Urothelium cell line (cell line): ENCODE data around the gene TMEM178B.
"Not testable (repeated sequence)": the region's sequence is repeated elsewhere in the genome, so short reads cannot be mapped to it uniquely, and the experiment has no call there.

ENCODE experiments used
- DNase-seq: peaks from one replicate; pipeline ENCODE4 v3.0.0; 2011; ENCODE audit warnings: low spot score, mixed read lengths
- FAIRE-seq: peaks from 2 replicates; lab custom pipeline; 2011; peaks lifted over from hg19 to GRCh38; lab: Jason Lieb, UNC

TMEM178B gene

DNA sequence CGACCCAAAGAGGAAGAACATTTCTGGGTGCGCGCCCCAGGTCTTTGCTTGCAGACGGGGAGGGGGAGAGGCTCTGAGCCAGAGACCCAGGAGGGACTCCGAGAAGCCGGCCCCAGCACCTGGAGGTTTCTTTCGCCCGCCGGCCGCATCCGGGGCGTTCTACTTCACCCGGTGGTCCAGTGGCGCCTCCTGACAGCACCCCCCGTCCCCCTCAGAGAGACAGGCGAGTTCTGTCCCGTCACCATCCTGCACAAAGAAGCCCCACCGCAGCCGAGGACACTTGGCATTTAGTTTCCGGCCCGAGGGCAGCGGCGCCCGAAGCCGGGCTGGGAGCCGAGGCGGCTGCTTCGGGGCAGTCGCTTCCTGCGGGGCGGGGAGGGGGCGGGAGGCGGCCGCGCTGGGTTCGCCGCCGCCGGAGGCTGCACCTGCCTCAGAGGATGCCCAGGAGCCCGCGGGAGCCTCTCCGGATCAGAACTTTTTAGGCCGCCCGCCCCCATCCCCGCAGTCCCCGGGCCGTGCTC is at the start of gene TMEM178B:
TMEM178B (plus strand) TSS at position 424 of the 521 bp plus-strand sequence.
- FAIRE-seq (no peak), DNase-seq (no peak)

DNA sequence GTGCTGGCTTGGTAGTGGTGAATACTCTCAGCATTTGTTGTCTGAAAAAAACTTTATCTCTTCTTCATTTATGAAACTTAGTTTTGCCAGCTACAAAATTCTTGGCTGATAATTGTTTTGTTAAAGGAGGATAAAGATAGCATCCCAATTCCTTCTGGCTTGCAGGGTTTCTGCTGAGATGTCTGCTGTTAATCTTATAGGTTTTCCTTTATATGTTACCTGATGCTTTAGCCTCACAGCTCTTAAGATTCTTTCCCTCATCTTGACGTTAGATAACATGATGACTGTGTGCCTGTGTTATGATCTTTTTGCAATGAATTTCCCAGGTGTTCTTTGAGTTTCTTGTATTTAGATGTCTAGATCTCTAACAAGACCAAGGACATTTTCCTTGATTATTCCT is 49.2 kb upstream of the TMEM178B start:
- FAIRE-seq (no peak), DNase-seq (no peak)

DNA sequence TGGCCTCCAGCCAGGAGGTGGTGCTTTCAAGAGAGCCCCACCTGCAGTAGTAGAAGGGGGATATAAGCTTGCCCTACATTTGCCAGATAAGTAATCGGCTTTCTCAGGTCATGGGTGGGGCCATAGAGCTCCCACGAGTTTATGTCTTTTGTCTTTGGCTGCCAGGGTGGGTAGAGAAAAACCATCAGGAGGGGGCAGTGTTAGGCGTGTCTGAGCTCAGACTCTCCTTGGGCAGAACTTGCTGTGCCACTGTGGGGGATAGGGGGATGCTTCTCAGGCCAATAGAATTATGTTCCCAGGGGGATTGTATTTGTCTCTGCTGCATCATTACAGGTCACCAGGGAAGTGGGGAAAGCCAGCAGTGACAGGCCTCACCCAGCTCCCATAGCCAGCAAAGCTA is 46.8 kb upstream of the TMEM178B start:
- no peak for FAIRE-seq
- no peak for DNase-seq

DNA sequence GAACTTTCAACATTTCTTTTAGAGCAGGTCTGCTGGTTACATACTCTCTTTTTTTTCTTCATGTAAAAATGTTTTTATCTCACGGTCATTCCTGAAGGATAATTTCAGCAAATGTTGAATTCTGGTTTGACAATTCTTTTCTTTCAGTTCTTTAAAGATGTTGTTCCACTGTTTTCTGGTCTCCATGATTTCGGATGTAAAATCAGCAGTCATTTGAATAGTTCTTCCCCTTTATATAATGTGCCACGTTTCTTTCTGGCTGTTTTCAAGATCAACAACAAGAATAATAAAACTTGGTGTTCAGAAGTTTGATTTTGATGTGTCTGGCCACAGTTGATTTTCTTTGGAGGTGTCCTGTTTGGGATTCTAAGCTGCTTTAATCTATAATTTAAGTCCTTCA is 45.1 kb upstream of the TMEM178B start:
- DNase-seq (no peak), FAIRE-seq (no peak)

DNA sequence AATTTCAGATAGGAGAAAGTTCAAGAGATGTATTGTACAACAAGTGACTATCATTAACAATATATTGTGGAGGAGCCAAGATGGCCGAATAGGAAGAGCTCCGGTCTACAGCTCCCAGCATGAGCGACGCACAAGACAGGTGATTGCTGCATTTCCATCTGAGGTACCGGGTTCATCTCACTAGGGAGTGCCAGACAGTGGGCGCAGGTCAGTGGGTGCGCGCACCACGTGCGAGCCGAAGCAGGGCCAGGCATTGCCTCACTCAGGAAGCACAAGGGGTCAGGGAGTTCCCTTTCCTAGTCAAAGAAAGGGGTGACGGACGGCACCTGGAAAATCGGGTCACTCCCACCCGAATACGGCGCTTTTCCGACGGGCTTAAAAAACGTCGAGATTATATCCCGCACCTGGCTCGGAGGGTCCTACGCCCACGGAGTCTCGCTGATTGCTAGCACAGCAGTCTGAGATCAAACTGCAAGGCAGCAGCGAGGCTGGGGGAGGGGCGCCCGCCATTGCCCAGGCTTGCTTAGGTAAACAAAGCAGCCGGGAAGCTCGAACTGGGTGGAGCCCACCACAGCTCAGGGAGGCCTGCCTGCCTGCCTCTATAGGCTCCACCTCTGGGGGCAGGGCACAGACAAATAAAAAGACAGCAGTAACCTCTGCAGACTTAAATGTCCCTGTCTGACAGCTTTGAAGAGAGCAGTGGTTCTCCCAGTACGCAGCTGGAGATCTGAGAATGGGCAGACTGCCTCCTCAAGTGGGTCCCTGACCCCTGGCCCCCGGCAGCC is 41.1 kb upstream of the TMEM178B start:
- FAIRE-seq, DNase-seq: not testable (repeated sequence)

DNA sequence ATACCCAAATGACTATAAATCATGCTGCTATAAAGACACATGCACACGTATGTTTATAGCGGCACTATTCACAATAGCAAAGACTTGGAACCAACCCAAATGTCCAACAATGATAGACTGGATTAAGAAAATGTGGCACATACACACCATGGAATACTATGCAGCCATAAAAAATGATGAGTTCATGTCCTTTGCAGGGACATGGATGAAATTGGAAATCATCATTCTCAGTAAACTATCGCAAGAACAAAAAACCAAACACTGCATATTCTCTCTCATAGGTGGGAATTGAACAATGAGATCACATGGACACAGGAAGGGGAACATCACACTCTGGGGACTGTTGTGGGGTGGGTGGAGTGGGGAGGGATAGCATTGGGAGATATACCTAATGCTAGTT is 35.8 kb upstream of the TMEM178B start:
- not testable (repeated sequence) for DNase-seq, FAIRE-seq

DNA sequence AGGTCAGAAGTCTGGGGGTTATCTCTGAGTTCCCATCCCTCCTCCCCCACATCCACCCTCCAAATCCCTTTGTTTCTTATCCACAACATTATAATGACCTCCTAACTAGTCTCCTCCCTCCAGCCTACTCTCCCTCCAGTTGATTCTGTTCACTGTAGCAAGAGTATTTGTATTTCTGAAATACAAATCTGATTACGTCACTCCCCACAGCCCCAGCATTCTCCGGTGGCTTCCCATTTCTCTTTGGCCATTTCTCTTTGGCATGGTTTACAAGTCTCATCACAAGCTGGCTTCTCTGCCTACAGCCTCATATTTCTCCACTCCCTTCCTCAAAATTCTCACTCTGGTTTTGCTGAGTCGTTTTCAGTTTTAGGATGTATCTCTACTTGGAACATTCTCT is 34.5 kb upstream of the TMEM178B start:
- no peak for FAIRE-seq
- DNase-seq, result no peak

DNA sequence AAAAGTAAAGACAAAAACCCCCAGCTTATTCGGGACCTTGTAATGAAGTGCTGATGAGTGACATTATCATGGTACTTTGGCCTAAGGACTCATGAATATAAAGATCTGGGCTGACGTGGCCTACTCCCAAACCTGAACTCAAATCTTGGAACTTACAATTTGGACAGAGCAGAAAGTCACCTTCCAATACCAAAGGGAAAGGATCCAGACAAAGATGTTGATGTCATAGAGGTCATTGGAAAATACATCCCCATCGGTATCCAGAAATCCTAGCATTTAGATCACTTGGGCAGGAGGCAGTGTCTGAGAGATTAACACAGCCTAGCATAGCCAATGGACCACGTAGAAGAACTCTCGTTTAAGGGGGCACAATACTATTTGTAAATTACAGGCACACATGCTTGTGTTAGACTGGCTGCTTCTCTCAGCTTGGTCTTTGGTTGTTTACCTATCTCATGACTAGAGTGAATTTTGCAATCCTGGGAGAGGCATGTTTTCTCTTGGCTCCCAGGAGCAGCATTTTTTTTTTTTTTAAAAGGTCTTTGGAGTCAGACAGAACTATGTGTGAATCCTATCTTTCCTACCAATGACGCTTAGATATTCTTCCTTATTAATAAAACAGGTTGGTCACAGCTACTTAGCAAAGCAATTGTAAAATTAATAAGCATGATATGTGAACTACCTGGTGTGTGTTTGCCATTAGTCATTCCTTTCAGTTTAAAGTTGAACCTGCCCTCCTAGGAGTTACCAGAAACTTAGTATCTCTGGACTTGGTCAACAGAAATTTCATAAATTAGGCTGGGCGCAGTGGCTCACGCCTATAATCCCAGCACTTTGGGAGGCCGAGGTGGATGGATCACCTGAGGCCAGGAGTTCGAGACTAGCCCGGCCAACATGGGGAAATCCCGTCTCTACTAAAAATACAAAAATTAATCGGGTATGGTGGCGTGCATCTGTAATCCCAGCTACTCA is 31.4 kb upstream of the TMEM178B start:
- DNase-seq, result no peak
- no peak for FAIRE-seq

DNA sequence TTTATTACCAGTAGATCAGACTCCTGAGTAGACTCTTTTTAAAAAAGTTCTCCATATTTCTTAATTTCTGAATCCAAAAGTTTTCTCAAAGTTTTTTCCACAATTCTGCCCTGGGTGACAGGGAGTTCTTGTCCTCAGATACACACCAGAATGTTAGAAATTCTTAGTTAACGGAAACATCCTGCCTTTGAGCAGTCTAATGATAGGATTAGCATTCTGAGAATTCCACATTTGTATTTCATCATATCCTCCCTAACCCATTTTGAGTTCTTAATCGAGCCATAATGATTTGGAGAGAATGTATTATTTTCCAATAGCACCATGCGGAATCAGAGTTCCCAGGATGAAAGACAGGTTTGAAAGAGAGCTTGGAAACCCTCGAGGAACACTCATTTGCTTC is 30.2 kb upstream of the TMEM178B start:
- no peak for DNase-seq
- no peak for FAIRE-seq

DNA sequence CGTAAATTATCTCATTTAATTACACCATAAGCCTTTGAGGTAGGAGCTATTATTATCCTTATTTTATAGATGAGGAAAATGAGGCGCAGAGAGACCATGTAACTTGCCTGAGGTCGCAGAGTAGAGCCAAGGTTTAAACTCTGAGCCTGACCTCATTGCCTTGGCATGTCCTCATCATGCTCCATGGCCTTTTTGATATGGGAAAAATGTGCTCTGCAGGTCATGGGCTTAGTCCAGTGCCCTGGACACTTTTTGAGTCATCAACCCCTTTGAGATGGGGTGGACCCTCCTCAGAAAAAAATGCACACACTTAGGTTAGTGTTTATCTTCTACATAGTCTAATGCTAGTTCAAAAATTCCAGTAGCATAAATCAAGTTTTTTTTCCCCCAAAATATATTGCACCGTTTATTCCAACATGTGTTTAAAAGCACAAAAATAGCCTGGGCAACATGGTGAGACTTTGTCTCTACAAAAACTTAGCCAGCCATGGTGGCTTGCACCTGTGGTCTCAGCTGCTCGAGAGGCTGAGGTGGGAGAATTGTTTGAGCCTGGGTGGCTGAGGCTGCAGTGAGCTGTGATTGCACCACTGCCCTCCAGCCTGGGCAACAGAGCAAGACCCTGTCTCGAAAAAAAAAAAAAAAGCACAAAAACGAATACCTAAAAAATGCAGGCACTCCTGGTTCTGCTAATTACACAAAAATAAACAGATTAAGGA is 28.6 kb upstream of the TMEM178B start:
- DNase-seq (no peak), FAIRE-seq (no peak)

DNA sequence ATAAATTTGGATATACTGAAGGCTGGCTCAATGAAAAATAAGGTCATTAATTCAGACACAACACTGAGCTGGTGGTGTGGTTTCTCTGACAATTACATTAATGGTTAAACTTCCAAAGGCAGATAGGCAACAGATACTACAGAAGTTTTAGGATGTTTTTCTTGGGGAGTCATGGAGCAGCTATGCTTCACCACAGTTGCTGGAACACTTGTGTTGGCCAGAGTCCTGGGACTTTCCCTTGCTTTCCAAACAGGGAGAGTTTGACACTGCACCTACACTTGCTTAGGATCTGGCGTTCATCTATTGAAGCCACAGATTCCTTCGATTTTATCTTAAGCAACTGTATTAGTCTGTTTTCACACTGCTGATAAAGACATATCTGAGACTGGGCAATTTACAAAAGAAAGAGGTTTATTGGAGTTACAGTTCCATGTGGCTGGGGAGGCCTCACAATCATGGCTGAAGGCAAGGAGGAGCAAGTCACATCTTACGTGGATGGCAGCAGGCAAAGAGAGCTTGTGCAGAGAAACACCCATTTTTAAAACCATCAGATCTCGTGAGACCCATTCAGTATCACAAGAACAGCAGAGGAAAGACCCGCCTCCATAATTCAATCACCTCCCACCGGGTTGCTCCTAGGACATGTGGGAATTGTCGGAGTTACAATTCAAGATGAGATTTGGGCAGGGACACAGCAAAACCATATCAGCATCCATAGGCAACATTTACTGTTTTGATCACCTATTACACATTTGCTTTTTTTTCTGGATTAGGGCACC is 27.8 kb upstream of the TMEM178B start:
- no peak for FAIRE-seq

DNA sequence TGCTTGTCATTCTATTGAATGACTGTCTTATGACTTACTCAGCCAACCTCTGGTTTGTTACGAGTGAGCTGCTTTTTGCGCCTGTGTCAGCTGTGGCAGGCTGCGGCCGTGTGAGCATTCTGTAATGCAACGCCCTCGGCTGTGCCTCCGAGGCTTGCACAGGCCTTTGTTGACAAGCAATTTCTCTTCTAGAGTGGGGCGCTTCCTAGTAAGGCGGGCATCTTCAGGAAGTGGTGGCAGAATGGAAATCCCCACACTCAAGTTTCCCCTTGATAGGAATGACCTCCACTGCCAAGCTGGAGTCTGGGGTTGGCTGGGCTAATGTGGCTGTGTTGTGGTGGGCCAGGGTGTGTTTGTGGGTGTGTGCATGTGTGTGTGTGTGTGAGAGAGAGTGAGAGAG is 20.2 kb upstream of the TMEM178B start:
- DNase-seq, result no peak

More for the DNA sequence above, 27.8 kb upstream of the TMEM178B start:
- no peak for DNase-seq

DNA sequence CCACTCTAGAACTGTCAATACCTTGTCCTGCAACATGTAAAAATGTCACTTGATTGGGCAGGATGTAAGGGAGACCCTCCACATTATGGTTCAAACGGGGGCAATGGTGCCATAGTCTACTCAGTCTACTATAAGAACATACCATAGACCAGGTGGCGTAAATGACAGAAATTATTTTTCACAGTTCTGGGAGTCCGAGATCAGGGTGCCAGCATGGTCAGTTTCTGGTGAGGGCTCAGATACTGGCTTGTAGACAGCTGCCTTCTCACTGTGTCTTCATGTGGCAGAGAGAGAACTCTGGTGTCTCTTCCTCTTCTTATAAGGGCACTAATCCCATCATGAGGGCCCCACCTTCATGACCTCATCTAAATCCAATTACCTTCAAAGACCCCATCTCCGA is 18.7 kb upstream of the TMEM178B start:
- DNase-seq (no peak), FAIRE-seq (no peak)

More for the DNA sequence above, 20.2 kb upstream of the TMEM178B start:
- no peak for FAIRE-seq

DNA sequence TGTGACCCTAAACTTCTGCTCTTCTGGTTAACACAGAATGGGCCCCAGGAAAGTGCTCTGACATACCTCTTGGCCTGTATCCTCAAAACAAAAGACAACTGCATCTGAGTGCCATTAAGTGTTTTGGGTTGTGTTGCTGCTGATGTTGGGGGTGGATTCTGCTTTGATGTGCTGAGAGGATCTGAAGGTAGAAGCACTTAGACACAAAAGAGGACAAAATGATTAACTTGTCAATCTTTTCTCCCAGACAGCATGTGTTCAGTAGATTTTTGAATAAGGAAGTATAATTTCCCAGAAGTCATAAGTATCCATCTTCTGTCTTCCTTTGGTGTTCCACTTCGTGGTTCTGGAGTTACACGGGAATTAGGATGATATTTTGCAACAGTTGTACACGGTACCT is 16.1 kb upstream of the TMEM178B start:
- DNase-seq (no peak), FAIRE-seq (no peak)

DNA sequence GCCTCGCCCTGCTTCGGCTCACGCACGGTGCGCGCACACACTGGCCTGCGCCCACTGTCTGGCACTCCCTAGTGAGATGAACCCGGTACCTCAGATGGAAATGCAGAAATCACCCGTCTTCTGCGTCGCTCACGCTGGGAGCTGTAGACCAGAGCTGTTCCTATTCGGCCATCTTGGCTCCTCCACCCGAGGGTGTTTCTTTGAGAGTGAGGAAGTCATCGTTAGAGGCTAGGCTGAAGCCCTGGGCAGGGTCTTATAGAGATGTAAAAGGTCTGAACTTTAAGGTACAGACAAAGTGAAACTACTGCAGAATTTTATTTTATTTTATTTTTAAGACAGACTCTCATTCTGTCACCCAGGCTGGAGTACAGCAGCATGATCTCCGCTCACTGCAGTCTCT is 6.0 kb upstream of the TMEM178B start:
- not testable (repeated sequence) for FAIRE-seq, DNase-seq

DNA sequence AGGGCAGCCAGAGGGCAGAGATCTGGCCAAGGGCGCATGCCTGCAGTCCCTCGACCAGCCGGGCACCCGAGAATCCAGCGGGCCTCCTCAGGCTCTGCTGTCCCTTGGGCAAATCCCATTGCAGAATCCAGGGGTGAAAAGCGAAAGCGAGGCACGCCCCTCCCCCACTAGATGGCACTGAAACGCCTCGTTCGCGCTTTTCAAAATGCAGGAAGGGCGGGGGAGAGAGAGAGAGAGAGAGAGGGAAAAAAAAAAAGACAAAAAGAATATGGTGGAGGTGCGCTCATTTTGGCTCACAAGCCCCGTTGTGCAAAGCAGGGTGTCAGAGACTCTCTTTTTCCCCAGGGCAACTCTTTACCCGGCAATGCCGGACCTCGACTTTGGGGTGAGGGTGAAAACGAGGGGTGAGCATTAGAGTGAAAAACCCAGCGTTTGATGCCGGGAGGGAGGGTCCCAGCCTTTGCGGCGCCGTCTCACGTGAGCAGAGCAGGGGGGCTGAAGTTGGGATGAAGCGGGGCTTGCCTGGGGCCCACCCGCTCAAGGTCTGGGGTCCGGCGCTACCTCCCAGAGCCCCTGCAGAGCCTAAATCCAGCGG is 2.5 kb upstream of the TMEM178B start:
- DNase-seq, result peak; percentile 48
- no peak for FAIRE-seq

DNA sequence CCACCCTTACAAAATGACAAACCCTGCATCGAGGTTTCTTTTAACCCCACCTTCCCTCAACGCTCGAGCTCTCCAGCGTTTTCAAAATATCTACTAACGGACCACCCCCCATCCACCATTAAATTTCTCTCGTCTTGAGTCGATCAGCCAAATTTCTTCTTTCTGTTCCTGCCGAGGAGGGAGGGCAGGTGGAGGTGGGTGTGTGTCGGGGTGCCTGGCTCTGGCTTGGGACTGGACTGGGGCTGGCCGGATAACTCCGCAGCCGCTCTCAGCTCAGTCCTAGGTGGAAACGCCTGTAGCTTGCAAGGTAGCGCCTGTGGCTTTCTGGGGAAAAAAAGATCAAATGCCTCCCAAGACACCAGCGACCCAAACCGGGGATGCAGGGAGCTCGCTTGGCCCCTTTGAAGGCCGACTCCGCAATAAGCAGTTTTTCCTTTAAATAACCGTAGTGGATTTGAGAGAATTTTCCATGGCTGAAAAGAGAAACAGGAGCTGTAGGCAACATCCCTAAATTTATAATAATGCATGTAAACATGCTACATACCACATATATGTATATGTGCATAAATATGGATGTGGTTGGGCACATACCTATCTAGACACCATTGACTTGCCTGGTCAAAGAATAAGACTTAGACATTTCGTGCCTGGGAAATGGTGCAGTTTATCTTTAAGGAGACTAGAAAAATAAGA is 1.9 kb upstream of the TMEM178B start:
- FAIRE-seq (no peak), DNase-seq (no peak)

DNA sequence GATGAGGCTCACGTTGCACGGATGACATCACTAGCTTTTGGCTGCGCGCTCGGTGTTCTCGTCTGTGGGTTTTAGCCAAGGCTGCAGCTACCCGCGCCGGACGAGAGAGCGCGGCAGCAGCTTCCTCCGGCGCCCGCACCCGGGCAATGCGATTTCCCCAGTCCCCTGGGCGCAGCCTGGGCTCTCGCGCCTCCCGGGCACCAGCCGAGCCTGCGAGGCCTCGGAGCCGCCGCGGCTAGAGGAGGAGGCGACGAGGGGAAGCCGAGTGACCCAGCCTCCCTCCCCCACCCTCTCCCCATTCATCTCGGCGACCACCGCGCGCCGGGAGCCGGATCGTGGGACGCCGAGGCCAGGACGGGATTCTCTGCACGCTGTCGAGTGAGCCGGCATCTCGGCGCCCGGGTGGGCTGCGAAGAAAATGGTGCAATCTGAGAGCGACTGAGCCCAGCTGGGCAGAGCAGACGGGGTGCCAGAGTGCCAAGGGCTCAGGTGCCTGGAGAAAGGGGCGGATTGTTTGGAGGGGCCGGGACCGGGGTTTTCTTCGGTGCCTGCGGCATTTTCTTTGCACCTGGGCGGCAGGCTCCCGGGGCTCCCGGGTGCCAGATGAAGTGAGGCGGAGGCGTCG is 1.2 kb upstream of the TMEM178B start:
- no peak for FAIRE-seq

More for the DNA sequence above, 1.2 kb upstream of the TMEM178B start:
- DNase-seq, result peak; percentile 65
